Ovary (tissue), 3 donors: Measurements from ENCODE around the gene WASF1.

Source experiments
- CTCF ChIP-seq, 3 donors: fragments of 450-650 bp in 2 of 3; fragments of 200-600 bp in 1 of 3; IDR thresholded peaks; one replicate each; pipeline versions ENCODE4 v1.5.1 to v1.8.0; 2016 to 2022; ENCODE audit warnings: antibody characterized with exemption in 3 of 3, mild to moderate bottlenecking in 1 of 3
- POLR2A ChIP-seq: fragments of 450-650 bp; IDR thresholded peaks from one replicate; pipeline ENCODE4 v1.6.1; 2017; ENCODE audit warnings: antibody characterized with exemption, mild to moderate bottlenecking, moderate library complexity
- donor health status: DM: no; HTN: no; CAD: no.

GRCh38 chr6:110183292-110183885, 3.9 kb upstream of the WASF1 start:
- no peak for TF ChIP-seq CTCF (IDR thresholded peaks at IDR 0.05)
- no peak for TF ChIP-seq POLR2A
